HEK293T (cell line): ENCODE data around the gene PIK3IP1.

Experiments
- ARNT ChIP-seq: fragments of 450-650 bp; IDR thresholded peaks from 2 replicates; pipeline ENCODE4 v1.6.1; 2017; ENCODE audit warnings: mild to moderate bottlenecking
- BHLHE40 ChIP-seq: fragments of 450-650 bp; IDR thresholded peaks from 2 replicates; pipeline ENCODE4 v1.6.1; 2016; ENCODE audit warnings: mild to moderate bottlenecking, moderate library complexity, borderline replicate concordance
- FOXK2 ChIP-seq: fragments of 450-650 bp; IDR thresholded peaks from 2 replicates; pipeline ENCODE4 v1.6.1; 2016; ENCODE audit warnings: mild to moderate bottlenecking
- FOXM1 ChIP-seq: fragments of 450-650 bp; IDR thresholded peaks from 2 replicates; pipeline ENCODE4 v1.6.1; 2017; ENCODE audit warnings: mild to moderate bottlenecking, borderline replicate concordance
- HDGF ChIP-seq: fragments of 450-650 bp; IDR thresholded peaks from 2 replicates; pipeline ENCODE4 v1.6.1; 2017; ENCODE audit warnings: antibody characterized with exemption, borderline replicate concordance
- LEF1 ChIP-seq: fragments of 450-650 bp; IDR thresholded peaks from 2 replicates; pipeline ENCODE4 v1.6.1; 2017; ENCODE audit warnings: mild to moderate bottlenecking, borderline replicate concordance
- PKNOX1 ChIP-seq: fragments of 450-650 bp; IDR thresholded peaks from 2 replicates; pipeline ENCODE4 v1.6.1; 2016
- SP1 ChIP-seq: fragments of 450-650 bp; IDR thresholded peaks from 2 replicates; pipeline ENCODE4 v1.6.1; 2017
- TARDBP ChIP-seq: fragments of 450-650 bp; IDR thresholded peaks from 2 replicates; pipeline ENCODE4 v1.6.1; 2016

- TF ChIP-seq FOXM1 (no peak), HDGF (no peak), BHLHE40 (no peak), ARNT (no peak), LEF1 (no peak), PKNOX1 (no peak), FOXK2 (no peak), SP1 (no peak), TARDBP (no peak)
These were observed 17.3 kb downstream of the PIK3IP1 start for GRCh38 chr22:31275018-31275417.
